Neutrophil (primary cell): ENCODE measurements around the gene C1QC.

ENCODE experiments used
- H3K27ac ChIP-seq: fragments of 200-600 bp; sonication (generic); 2 replicates; pipeline ENCODE4 v1.5.1; 2016; ENCODE audit warnings: mild to moderate bottlenecking, moderate library complexity
- H3K27me3 ChIP-seq: fragments of 200-600 bp; sonication (generic); 2 replicates; pipeline ENCODE4 v1.6.0; 2016; ENCODE audit warnings: mild to moderate bottlenecking
- H3K36me3 ChIP-seq: fragments of 200-600 bp; sonication (generic); 2 replicates; pipeline ENCODE4 v1.5.1; 2017
- H3K4me1 ChIP-seq, 2 experiments: fragments of 200-600 bp in 1 of 2; sonication (generic) in 1 of 2; 1 replicate in 1 of 2; 2 replicates in 1 of 2; pipeline versions ENCODE4 v1.5.1 to v1.6.1; 2013 to 2016; ENCODE audit warnings: low read depth in 1 of 2, low read length in 1 of 2, mild to moderate bottlenecking in 1 of 2, moderate library complexity in 1 of 2; ENCODE audit not compliant: control insufficient read depth in 1 of 2, insufficient read depth in 1 of 2
- H3K4me3 ChIP-seq, 2 experiments: fragments of 200-600 bp in 1 of 2; sonication (generic) in 1 of 2; 1 replicate in 1 of 2; 2 replicates in 1 of 2; pipeline ENCODE4 v1.5.1; 2013 to 2016; ENCODE audit warnings: low read depth in 1 of 2, low read length in 1 of 2, mild to moderate bottlenecking in 1 of 2, moderate library complexity in 1 of 2
- H3K9me3 ChIP-seq: fragments of 200-600 bp; sonication (generic); 2 replicates; pipeline ENCODE4 v1.5.1; 2016
- TF ChIP-seq, protein P1 (sequence below): fragments of 200-600 bp; sonication (generic); IDR thresholded peaks from 2 replicates; pipeline ENCODE4 v1.5.1; 2016; ENCODE audit warnings: antibody characterized with exemption

Gene C1QC

DNA sequence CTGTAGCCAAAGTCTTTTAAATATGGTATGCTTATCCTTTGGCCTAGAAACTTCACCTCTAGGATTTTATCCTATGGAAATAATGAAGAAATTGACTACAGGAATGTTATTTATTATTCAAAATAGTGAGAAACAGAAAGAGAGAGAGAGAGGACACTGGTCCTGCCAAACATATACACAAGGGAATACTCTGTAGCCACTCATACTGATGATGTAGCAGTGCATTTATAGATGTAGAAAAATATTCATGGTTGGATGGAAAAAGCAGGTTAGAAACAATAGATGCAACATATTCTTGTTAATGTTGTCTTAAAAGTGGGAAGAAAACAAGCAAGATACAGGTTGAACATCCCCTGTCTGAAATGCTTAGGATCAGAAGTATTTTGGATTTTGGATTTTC, 45.0 kb downstream of the C1QC start:
- Histone ChIP-seq H3K4me1 (no peaks in the 10 kb centered on the region), H3K27me3 (peaks cover 30% of the 10 kb centered on the region), H3K27ac (no peak overlapping the region), H3K36me3 (no peaks in the 10 kb centered on the region), H3K4me3 (no peak overlapping the region), H3K9me3 (no peaks in the 10 kb centered on the region)
- TF ChIP-seq, protein P1, sequence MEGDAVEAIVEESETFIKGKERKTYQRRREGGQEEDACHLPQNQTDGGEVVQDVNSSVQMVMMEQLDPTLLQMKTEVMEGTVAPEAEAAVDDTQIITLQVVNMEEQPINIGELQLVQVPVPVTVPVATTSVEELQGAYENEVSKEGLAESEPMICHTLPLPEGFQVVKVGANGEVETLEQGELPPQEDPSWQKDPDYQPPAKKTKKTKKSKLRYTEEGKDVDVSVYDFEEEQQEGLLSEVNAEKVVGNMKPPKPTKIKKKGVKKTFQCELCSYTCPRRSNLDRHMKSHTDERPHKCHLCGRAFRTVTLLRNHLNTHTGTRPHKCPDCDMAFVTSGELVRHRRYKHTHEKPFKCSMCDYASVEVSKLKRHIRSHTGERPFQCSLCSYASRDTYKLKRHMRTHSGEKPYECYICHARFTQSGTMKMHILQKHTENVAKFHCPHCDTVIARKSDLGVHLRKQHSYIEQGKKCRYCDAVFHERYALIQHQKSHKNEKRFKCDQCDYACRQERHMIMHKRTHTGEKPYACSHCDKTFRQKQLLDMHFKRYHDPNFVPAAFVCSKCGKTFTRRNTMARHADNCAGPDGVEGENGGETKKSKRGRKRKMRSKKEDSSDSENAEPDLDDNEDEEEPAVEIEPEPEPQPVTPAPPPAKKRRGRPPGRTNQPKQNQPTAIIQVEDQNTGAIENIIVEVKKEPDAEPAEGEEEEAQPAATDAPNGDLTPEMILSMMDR = no peak

DNA sequence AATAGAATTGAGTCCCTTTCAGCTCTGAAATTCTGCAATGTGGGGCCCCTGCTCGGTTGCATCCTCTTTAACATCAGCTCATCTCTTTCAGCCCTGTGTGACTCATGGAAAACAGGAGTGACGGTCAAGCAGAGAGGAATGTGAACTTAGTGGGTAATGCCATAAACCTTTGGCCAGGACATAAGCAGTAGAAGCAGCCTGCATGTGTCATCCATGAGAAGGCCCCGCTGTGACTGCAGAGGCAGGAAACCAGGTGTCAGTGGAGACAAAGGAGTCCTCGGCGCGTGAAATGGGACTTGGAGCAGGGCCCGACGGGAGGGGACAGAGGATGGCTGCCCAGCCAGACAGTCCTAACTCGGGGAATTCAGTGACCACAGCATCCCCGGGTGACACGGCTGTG, 46.1 kb downstream of the C1QC start:
- TF ChIP-seq, protein P1 = no peak
- no peak overlapping the region for H3K27ac ChIP-seq
- no peaks in the 10 kb centered on the region for H3K4me1 ChIP-seq
- no peaks in the 10 kb centered on the region for H3K36me3 ChIP-seq
- H3K9me3 ChIP-seq = no peaks in the 10 kb centered on the region
- H3K4me3 ChIP-seq = no peak overlapping the region
- peaks cover 30% of the 10 kb centered on the region for H3K27me3 ChIP-seq

DNA sequence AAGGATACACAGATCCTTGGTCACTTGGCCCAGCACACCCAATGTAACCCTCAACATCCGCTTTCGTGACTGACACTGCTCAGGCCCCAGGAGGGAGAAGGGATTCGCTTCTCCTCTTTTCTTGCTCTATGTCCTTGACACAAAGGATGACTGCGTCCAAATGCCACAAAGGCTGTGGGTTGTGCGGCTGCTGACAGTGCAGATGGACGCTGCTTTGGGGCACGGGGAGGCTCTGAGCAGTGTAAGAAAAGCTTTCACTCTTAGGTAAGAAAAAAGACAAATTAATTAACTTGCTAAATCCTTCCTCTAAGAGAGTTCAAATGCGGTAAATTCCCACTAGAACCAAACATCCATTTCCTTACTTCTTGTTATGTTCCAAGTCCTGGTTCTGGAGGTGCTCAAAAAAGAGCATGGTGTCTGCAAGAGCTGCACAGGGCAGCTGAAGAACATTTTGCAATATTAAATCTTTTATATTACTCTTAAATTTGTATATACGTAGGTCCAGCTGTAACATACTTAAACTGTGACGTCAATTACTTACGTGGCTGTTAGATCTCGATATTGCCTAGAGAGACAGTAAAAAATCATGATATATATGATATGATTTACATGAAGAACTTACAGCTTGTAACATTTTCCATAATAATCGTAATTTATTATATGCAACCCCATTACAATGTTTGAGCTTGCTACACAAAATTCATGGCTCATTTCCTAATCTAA, 47.8 kb downstream of the C1QC start:
- no peak overlapping the region for H3K4me3 ChIP-seq
- no peaks in the 10 kb centered on the region for H3K9me3 ChIP-seq
- H3K27ac ChIP-seq = no peak overlapping the region
- TF ChIP-seq, protein P1 = no peak
- H3K27me3 ChIP-seq = peaks cover 30% of the 10 kb centered on the region
- no peaks in the 10 kb centered on the region for H3K4me1 ChIP-seq
- no peaks in the 10 kb centered on the region for H3K36me3 ChIP-seq

DNA sequence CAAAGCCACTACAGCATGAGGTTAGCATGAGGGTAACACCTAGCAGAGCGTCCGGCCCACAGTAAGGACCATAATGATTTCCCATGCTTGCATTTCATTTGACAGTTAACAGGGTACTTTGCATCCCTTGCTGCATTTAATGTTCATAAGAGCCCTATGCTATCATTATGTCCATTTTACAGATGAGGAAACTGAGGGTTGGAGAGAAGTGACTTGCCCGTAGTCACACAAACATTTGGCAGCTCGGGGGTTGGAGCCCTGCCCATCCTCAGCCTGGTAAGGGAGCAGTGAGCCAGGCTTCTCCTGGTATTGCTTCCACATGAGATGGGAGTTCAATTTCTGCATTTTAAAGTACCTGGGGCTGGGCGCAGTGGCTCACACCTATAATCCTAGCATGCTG, 50.7 kb downstream of the C1QC start:
- H3K4me1 ChIP-seq = no peaks in the 10 kb centered on the region
- H3K27ac ChIP-seq = no peak overlapping the region
- H3K36me3 ChIP-seq = no peaks in the 10 kb centered on the region
- H3K9me3 ChIP-seq = no peaks in the 10 kb centered on the region
- H3K4me3 ChIP-seq = no peak overlapping the region
- TF ChIP-seq, protein P1 = no peak
- H3K27me3 ChIP-seq = peaks cover 8% of the 10 kb centered on the region

GRCh38 chr1:22696610-22697009, 53.2 kb downstream of the C1QC start:
- TF ChIP-seq, protein P1 = no peak
- no peaks in the 10 kb centered on the region for H3K27me3 ChIP-seq
- no peaks in the 10 kb centered on the region for H3K4me1 ChIP-seq
- no peak overlapping the region for H3K27ac ChIP-seq
- H3K4me3 ChIP-seq = no peak overlapping the region
- no peaks in the 10 kb centered on the region for H3K36me3 ChIP-seq
- H3K9me3 ChIP-seq = no peaks in the 10 kb centered on the region
